ENCODE data around the gene HLA-DOA.

HLA-DOA gene

GRCh38 chr6:32962213-32962826, 47.1 kb downstream of the HLA-DOA start:
- no peak for DNase-seq

- no peak for DNase-seq
Measured at GRCh38 chr6:32960563-32960962, 48.8 kb downstream of the HLA-DOA start.

- DNase-seq = no peak
Measured at GRCh38 chr6:32956176-32956575, 53.2 kb downstream of the HLA-DOA start.

GRCh38 chr6:32954986-32955802, 54.2 kb downstream of the HLA-DOA start:
- no peak for DNase-seq

DNA sequence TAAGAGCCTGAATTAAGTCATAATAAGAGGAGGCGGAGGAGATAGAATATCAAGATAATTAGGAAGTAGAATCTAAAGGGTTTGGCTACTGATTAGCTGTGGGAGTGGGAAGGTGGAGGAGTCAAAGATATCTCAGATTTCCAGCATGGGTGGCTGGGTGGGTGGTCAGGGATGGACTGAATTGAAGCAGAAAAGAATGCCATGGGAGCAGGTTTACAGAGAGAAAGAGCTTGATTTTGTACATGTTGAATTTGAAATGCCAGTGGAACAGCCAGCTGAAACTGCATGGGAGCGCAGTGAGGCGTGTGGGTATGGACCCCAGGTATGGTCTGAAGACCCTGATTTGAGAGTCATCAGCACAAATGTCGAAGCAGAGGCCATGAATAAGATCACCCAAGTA, 55.1 kb downstream of the HLA-DOA start:
- DNase-seq = no peak

Data from NCI-H2171 (cell line).